ENCODE results near the gene ZNF391.
"Not testable (repeated sequence)": the region's sequence is repeated elsewhere in the genome, so short reads cannot be mapped to it uniquely, and the experiment has no call there.

Gene ZNF391

DNA sequence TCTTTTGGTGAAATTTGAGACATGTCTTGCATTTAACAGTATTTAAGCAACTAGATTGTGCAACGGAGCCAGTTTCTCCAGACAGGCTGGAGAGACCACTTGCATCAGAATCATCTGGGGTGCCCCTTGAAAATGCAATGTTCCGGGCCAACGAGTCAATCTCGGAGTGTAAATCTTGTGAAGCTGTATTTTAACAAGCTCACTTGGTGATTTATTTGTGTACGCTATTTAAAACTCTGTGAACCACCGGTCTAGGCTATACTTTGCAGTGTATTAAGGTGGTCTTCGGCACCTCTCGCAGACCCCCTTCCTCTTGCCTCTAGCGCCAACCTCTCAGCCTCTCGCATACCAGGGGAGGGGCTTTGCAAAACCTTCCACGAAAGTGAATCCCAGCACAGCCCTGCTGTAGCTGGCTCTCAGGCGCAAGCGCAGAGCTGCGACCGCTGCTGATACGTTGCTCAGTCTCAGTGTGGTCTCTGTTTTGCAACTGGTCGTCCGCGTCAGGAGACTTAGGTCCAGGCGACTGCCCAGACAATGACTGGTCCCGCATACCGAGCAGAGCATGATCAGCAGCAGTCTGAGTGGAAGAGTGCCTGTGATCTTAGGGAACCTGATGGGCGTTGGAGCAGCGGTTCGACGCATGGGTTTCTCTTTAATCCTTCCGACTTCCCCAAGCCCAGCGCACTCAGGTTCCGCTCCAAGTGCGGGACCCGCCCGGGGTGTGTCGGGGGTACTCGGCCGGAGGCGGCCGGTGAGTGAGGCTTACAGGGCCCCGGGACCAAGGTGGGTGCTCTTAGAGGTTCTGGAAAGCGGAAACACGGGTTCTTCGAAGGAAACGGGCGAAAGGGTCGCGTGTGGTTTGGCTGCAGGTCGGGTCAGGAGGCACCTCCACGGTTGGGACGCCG lies at the start of gene ZNF391:
ZNF391 (plus strand) TSS at position 467 of the 905 bp plus-strand sequence. CDS start 11,612 bp downstream, outside the sequence.
- FAIRE-seq = peak; percentile 21

DNA sequence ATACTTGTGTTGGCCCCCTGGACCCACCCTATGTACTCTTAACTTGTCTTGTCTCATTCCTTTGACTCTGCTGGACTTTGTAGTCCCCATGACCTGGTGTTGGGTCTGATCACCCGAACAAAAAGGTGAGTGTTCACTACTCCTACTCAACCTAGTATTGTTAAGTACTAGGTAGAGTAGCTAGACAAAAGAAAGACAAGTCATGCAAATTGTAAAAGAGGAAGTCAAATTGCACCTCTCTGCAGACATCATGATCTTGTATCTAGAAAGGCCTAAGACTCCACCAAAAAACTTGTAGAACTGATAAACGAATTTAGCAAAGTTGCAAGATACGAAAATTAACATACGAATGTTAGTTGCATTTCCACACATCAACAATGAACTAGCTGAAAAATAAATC lies 35.7 kb upstream of the ZNF391 start:
- no peak for FAIRE-seq

DNA sequence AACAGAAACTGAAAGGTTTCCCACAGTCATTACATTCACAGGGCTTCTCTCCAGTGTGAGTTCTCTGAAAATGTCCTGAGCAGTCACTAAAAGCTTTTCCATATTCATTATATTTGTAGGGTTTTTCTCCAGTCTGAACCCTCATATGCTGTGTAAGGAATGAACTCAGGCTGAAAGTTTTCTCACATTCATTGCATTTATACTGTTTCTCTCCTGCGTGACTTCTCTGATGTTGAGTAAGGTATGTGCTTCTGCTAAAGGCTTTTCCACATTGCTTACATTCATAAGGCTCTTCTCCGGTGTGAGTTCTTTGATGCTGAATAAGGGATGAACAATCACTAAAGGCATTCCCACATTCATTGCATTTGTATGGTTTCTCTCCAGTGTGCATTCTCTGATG lies 29.8 kb upstream of the ZNF391 start:
- FAIRE-seq = no peak

DNA sequence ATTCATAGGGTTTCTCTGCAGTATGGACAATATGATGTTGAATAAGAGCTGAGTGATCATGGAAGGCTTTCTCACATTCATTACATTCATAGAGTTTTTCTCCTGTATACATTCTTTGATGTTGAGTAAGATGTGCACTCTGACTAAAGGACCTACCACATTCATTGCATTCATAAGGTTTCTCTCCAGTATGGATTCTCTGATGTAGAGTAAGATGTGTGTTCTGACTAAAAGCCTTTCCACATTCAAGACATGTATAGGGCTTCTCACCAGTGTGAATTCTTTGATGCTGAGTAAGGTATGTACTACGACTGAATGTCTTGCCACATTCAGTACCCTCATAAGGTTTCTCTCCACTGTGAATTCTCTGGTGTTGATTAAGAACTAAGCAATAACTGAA lies 29.3 kb upstream of the ZNF391 start:
- no peak for FAIRE-seq

DNA sequence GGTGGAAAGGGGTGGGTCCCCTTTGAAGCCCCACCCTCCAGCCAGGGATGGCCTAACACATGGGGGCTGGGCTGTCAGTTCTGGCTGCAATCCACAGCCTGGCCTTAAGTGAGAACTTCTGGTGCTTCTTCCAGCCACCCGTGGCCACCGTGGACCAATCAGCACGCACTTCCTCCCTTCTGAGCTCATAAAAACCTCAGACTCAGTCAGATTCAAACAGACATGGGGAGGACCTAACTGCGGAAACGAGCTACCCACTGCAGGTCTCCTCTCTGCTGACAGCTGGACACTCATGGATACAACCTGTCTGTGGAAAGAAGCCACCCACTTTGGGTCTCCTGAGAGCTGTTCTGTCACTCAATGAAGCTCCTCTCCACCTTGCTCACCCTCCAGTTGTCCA lies 20.4 kb upstream of the ZNF391 start:
- no peak for FAIRE-seq

DNA sequence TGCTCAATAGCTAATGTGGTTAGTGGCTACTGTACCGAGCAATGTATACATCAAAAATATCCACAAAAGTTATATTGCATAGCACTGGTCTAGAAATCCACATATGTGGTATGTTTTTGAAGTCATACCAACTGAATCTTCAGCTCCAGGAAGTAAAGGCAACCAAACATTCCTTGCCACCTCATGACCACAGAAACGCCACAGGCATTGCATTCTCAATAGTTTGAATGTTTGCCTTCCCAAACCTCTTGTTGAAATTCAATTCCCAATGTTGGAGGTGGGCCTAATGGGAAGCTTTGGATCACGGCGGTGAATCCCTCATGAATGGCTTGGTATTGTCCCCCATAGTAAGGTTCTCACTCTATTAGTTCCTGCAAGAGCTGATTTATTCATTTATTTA lies 18.2 kb upstream of the ZNF391 start:
- no peak for FAIRE-seq

DNA sequence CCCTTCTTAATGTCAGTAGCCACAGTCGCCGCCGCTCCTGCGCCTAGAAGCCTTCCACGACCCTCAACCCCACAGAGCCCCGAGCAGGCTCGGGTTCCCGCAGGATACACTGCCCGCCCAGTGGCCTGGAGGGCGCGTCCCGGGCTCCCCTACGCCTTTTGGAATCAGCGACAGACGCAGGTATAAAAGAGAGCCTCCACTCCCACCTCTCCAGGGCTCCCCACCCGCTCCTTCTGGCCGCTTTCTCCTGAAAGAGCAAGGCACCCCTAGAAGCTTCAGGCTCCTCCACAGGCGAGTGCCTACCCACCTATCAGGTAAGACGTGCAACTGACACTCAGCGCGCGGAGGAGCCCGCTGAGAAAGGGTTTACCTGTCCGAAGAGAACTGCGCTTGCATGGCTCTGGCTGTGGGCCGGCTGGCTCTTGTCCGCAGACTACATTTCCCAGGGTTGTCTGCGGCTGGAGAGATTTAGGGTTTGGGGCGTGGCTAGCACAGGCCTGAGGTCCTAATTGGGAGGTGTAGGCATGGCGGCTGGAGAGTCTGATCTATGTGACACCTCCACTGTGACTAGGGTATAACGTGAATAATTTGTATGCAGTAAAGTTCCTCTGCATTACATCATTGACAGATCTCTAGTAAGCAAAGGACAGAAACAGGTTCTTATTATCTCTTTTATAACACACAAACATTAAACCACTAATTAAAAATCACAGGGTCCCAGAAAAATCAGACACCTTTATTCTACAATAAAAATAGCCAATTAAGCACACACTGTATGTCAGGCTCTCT lies 13.5 kb upstream of the ZNF391 start:
- peak; percentile 58 for FAIRE-seq

DNA sequence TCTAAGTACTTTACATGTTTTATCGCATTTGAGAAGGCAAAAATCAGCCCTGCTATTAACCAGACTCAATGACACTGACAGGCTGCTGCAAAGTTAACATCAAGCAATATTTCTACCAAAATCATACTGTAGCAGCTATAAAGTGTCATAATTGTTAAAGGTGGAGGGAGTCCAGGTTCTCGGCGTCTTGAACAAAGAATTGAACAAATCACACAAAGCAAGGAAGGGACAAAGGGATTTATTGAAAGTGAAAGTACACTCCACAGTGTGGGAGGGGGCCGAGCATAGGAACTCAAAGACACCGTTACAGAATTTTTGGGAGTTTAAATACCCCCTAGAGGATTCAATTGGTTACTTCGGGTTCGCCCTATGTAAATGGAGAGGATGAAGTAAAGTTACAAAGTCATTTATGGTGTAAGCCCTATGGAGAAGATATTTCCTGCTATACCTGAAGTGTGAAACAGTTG lies 12.9 kb upstream of the ZNF391 start:
- no peak for FAIRE-seq

DNA sequence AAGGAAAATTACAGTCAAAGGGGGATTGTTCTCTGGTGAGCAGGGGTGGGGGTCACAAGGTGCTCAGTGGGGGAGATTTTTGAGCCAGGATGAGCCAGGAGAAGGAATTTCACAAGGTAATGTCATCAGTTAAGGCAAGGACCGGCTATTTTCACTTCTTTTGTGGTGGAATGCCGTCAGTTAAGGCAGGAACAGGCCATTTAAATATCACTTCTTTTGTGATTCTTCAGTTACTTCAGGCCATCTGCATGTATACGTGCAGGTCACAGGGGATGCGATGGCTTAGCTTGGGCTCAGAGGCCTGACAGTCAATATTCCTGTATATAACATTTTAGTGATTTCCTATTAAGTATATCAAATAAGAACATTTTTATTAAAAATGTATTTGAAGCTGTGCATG lies 10.2 kb upstream of the ZNF391 start:
- FAIRE-seq = not testable (repeated sequence)

DNA sequence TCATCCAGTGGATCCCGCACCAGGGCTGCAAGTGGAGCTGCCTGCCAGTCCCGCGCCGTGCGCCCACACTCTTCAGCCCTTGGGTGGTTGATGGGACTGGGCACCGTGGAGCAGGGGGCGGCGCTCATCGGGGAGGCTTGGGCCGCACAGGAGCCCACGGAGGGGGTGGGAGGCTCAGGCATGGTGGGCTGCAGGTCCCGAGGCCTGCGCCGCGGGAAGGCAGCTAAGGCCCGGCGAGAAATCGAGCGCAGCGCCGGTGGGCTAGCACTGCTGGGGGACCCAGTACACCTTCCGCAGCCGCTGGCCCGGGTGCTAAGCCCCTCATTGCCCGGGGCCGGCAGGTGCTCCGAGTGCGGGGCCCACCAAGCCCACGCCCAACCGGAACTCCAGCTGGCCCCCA lies 7.6 kb upstream of the ZNF391 start:
- FAIRE-seq = not testable (repeated sequence)

DNA sequence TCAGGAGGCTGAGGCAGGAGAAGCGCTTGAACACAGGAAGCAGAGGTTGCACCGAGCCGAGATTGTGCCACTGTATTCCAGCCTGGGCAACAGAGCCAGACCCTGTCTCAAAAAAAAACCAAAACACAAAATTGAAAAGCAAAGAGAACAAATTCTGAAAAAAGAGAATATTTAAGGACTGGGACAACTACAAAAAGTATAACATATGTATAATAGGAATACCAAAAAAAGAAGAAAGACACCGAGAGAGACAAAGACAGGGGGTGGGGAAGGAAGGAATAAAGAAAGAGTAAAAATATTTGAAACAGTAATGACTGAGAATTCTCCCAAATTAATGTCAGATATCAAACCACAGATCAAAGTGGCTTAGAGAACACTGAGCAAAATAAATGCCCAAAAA lies 5.5 kb upstream of the ZNF391 start:
- no peak for FAIRE-seq

DNA sequence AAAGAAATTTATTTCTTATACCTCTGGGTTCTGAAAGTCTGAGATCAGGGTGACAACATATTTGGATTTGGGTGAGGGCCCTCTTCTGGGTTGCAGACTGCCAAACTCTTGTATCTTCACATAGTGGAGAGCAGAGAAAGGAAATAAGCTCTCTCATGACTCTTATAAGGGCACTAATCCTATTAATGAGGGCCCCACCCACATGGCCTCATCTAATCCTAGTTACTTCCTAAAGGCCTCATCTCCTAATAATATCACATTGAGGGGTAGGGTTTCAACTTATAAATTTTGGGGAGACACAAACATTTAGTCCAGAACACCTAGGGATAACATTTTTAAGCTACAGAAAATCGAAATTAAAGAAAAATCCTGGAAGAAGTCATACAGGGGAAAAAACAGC lies 5.1 kb upstream of the ZNF391 start:
- no peak for FAIRE-seq

DNA sequence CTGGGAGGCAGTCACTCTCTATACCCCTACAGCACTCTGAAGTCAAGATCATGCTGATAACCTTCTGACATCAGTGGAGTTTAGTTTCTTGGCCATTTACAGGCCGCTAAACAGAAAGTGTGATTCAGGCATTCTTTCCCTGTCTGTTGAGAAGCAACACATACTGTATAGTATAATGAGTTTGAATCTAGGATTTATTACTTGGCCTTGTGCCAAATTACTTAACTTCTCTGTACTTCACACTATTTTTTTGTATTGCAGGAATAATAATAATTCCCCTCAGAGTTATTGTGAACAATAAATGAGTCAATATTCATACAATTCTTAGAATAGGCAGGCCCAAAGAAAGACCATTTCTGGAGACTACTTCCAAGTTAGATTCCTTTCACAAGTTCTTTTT lies 4.1 kb downstream of the ZNF391 start:
- FAIRE-seq = no peak

DNA sequence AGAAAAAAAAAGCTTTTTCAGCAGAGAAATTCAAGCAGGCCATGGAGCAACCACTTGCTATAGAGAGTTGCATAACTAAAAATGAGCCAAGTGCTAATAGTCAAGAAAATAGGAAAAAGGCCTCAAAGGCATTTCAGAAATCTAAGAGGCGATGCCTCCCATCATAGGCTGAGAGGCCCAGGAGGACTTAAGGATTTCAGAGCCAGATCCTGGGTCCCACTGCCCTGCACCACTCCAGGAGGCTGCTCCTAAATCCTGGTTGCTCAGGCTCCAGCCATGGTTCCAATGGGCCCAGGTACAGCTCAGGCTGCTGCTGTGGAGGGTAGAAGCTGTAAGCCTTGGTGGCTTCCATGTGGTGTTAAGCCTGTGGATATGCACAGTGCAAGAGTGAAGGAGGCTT lies 5.5 kb downstream of the ZNF391 start:
- FAIRE-seq = no peak

DNA sequence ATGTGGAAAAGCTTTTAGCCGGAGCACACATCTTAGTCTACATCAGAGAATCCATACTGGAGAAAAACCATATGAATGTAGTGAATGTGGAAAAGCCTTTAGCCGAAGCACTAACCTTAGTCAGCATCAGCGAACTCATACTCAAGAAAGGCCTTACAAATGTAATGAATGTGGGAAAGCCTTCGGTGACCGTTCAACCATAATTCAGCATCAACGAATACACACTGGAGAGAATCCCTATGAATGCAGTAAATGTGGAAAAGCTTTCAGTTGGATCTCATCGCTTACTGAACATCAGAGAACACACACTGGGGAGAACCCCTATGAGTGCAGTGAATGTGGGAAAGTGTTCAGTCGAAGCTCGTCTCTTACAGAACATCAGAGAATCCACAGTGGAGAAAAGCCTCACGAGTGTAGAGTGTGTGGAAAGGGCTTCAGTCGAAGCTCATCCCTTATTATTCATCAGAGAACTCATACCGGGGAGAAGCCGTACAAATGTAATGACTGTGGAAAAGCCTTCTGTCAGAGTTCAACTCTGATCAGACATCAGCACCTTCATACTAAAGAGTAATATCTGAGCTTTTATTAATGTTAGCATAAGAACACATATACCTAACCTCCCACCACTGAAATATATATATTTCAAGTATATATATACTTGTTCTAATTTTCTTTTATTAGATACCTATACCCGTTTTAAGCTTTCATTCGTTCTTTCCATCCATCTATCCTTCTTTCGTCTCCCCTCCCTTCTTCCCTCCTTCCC lies 12.5 kb downstream of the ZNF391 start:
- FAIRE-seq = no peak

DNA sequence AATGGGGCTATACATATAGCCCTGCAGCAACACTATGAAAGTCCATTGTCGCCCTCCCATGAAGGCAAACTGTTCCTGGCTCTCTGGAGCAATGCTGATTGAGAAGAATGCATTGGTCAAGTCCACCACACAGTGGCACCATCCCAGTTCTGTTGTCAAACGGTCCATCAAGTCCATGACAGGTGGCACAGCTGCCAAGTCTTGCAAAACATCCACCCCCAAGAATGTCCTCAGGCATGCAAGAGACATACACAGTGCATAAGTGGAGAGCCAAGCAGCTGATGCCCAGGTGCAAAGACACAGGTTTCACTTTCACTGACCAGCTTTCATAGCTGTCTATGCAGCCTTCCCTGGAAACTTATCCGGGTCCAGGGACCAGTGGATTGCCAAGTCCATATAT lies 17.5 kb downstream of the ZNF391 start:
- FAIRE-seq = no peak

DNA sequence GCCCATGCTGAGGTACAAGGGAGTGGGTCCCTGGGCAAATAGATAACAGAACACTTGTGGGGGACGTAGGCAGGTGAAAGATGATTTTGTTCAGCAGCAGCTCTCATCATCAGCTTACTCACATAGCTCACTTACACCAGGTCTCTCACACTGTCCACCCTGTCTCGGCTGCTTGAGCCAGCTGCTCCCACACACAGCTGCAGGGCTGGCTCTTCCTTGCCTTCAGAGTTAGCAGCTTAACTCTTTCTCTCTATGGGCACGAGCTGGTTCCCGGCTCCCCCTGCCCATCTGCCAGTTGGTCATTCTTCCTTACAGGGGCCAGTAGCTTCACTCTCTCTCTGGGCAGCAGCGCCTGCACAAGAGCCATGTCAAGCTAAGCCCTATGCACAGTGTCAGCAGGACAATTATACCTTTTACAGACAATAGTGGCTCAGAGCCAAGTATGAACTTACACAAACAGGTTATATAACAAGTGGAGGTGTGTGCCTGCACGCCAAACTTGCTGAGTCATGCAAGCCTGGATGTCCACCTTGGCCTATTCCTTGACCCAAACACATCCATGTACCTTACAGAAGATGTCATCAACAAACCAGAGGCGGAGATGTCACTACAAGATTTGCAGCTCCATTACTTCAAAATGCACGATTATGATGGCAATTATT lies 18.7 kb downstream of the ZNF391 start:
- no peak for FAIRE-seq

DNA sequence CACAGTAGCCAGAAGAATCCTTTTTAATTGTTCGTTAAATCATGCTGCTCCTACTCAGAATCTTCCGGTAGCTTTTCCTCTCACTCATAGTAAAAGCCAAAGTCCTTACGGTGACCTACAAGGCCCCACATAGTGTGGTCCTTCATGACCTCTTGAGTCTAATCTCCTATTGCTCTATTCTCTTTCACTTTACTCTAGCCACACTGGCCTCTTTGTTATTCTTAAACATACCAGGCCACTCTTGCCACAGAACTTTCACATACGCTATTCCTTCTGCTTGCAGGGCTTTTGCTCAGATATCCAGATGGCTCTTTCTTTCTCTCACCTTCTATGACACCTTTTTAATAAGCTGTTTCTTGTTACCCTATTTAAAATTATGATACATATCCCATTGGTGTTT lies 25.7 kb downstream of the ZNF391 start:
- FAIRE-seq = no peak

DNA sequence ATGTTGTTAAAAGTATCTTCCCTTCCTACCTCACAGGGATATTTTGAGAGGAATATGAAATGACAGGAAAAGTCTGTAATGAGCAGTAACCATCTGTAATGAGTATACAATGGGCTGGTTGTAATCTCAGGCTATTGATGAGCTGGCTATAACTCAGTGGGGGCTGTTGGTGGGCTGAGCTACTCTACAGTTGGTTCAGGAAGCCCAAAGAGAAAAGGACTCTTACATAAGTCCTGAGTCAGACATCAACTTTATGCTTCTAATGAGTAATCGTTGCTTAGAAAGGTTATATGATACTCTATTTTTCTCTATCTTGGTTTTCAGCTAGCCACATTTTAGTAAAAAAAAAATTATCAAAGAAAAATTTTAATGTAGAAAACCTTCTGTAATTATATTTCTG lies 26.4 kb downstream of the ZNF391 start:
- no peak for FAIRE-seq

DNA sequence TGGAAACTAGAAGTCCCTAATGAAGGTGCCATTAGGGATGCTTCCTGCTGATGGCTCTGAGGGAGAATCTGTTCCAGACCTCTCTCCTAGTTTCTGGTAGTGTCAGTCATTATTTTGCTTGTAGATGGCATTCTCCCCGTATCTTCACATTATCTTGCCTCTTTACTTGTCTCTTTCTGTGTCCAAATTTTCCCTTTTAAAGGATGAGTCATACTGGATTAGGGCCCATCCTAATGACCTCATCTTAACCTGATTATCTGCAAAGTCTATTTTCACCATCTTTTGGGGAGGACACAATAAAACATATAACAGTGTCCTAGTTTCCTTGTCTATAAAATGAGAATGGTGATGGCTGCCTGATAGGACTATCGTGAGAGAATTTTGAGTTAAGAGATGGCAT lies 27.3 kb downstream of the ZNF391 start:
- no peak for FAIRE-seq

DNA sequence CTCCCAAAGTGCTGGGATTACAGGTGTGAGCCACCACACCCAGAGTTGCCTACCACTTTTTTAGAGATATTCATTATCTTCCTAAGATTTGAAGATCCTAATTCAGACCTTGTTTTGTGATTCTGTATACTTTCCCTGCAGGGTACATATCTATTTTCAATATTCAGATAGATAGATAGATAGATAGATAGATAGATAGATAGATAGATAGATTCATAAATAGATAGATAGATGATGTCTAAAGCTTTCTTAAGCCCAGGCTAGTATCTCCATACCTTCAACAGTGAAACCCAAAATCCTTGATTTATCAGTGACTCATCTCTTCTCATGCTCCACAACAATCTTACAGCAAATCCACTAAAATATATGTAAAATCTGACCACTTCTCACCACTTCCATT lies 30.8 kb downstream of the ZNF391 start:
- no peak for FAIRE-seq

DNA sequence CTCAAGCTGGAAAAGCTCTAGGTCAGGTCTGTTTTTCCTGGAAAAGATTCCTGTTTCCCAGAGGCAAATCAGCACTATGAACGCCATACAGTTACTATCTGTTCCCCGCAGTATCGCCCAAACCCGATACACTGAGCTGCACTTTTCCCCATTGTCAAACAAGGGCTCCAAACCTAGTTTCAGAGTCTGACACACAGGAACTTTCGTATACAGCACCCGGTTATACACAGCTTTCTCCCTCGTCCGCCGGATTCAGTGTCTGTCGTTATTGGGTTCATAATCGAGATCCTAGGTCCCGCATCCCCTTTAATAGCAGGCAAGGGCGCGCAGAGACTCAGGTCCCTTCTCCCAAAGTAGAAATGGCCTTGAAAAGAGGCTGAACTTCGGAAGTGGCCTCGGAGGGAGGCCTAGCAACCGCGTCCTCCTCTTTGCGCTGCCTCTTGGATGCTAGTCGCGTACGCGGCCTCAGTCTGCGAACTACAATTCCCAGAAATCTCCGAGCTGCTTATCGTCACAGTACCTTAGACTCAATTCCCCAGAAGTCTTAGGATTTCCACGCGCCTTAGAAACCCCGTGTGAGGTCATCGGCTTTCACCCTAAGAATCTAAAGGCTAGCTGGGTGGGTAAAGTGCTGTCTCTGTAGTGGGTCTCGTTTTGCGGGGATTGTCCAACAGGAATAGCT lies 34.2 kb downstream of the ZNF391 start:
- no peak for FAIRE-seq
